H9 (cell line): ENCODE data around the gene SERPINA5. TPM values are rescaled to one million over a fixed set of nuclear protein-coding genes. Genes with fewer than 3 reads are reported as not detected.

Experiments used
- DNase-seq: peaks from one replicate; pipeline ENCODE4 v3.0.0-alpha.2; 2017
- H2AFZ ChIP-seq: one replicate; pipeline ENCODE4 v1.6.1; 2013; ENCODE audit warnings: mild to moderate bottlenecking, low read length, control low read depth, moderate library complexity
- H2AK5ac ChIP-seq: 2 replicates; pipeline ENCODE4 v1.6.1; 2013; ENCODE audit warnings: low read length, control low read depth, mixed read lengths; ENCODE audit not compliant: insufficient read length
- H2BK120ac ChIP-seq: one replicate; pipeline ENCODE4 v1.6.1; 2013; ENCODE audit warnings: low read depth, mild to moderate bottlenecking, low read length, control low read depth, inconsistent platforms; ENCODE audit not compliant: poor library complexity, severe bottlenecking
- H2BK12ac ChIP-seq: 2 replicates; pipeline ENCODE4 v1.6.1; 2013; ENCODE audit warnings: low read length, control low read depth, mixed read lengths, low read depth; ENCODE audit not compliant: insufficient read length
- H2BK15ac ChIP-seq: 2 replicates; pipeline ENCODE4 v1.6.1; 2013; ENCODE audit warnings: low read depth, low read length, control low read depth
- H2BK20ac ChIP-seq: one replicate; pipeline ENCODE4 v1.6.1; 2013; ENCODE audit warnings: low read depth, mild to moderate bottlenecking, low read length, control low read depth, inconsistent platforms; ENCODE audit not compliant: poor library complexity, severe bottlenecking
- H2BK5ac ChIP-seq: 2 replicates; pipeline ENCODE4 v1.6.1; 2013; ENCODE audit warnings: low read length, control low read depth, mixed read lengths; ENCODE audit not compliant: insufficient read length
- H3K14ac ChIP-seq: 2 replicates; pipeline ENCODE4 v1.6.1; 2013; ENCODE audit warnings: low read length, control low read depth; ENCODE audit not compliant: insufficient read depth
- H3K18ac ChIP-seq: 2 replicates; pipeline ENCODE4 v1.6.1; 2013; ENCODE audit warnings: low read depth, mild to moderate bottlenecking, mixed read lengths, low read length, control low read depth; ENCODE audit not compliant: insufficient read length
- H3K23ac ChIP-seq: 2 replicates; pipeline ENCODE4 v1.6.1; 2013; ENCODE audit warnings: low read length, control low read depth, mixed read lengths, low read depth; ENCODE audit not compliant: insufficient read length
- H3K23me2 ChIP-seq: 2 replicates; pipeline ENCODE4 v1.6.1; 2013; ENCODE audit warnings: low read depth, mild to moderate bottlenecking, mixed read lengths, low read length, control low read depth; ENCODE audit not compliant: insufficient read length, poor library complexity, severe bottlenecking
- H3K27ac ChIP-seq: 2 replicates; pipeline ENCODE4 v1.5.1; 2013; ENCODE audit warnings: low read length, control low read depth, mixed read lengths, low read depth; ENCODE audit not compliant: insufficient read length
- H3K27me3 ChIP-seq: 2 replicates; pipeline ENCODE4 v1.6.1; 2013; ENCODE audit warnings: low read length, control low read depth, inconsistent platforms; ENCODE audit not compliant: insufficient read depth
- H3K4ac ChIP-seq: 2 replicates; pipeline ENCODE4 v1.6.1; 2013; ENCODE audit warnings: low read depth, mild to moderate bottlenecking, control low read depth, inconsistent platforms, low read length, moderate library complexity
- H3K4me1 ChIP-seq: 2 replicates; pipeline ENCODE4 v1.6.1; 2013; ENCODE audit warnings: low read length, control low read depth, inconsistent platforms; ENCODE audit not compliant: insufficient read depth
- H3K4me2 ChIP-seq: 2 replicates; pipeline ENCODE4 v1.6.1; 2013; ENCODE audit warnings: low read length, control low read depth, mixed read lengths; ENCODE audit not compliant: insufficient read length, insufficient read depth
- H3K56ac ChIP-seq: 2 replicates; pipeline ENCODE4 v1.6.1; 2013; ENCODE audit warnings: low read depth, mild to moderate bottlenecking, mixed read lengths, low read length, control low read depth; ENCODE audit not compliant: insufficient read length
- H3K79me1 ChIP-seq: 2 replicates; pipeline ENCODE4 v1.6.1; 2013; ENCODE audit warnings: low read depth, mild to moderate bottlenecking, moderate library complexity, low read length, control low read depth, inconsistent platforms; ENCODE audit not compliant: insufficient read depth, poor library complexity, severe bottlenecking
- H3K79me2 ChIP-seq: 2 replicates; pipeline ENCODE4 v1.6.1; 2013; ENCODE audit warnings: low read length, control low read depth, inconsistent platforms; ENCODE audit not compliant: insufficient read depth
- H3K9ac ChIP-seq: 2 replicates; pipeline ENCODE4 v1.6.1; 2013; ENCODE audit warnings: low read length, control low read depth, mixed read lengths; ENCODE audit not compliant: insufficient read length; ENCODE audit errors: extremely low read depth
- H3K9me3 ChIP-seq: one replicate; pipeline ENCODE4 v1.6.1; 2013; ENCODE audit warnings: low read depth, low read length, inconsistent platforms; ENCODE audit not compliant: control insufficient read depth
- H3T11ph ChIP-seq: one replicate; pipeline ENCODE4 v1.6.1; 2013; ENCODE audit warnings: mild to moderate bottlenecking, low read length, control low read depth, inconsistent platforms
- H4K20me1 ChIP-seq: one replicate; pipeline ENCODE4 v1.6.1; 2013; ENCODE audit not compliant: control insufficient read depth, insufficient read length, insufficient read depth
- H4K5ac ChIP-seq: 2 replicates; pipeline ENCODE4 v1.6.1; 2013; ENCODE audit warnings: low read depth, mild to moderate bottlenecking, mixed read lengths, low read length, control low read depth; ENCODE audit not compliant: insufficient read length
- H4K8ac ChIP-seq: replicated peaks from 2 replicates; pipeline ENCODE4 v1.6.1; 2013; ENCODE audit warnings: low read length, control low read depth, mixed read lengths, low read depth; ENCODE audit not compliant: insufficient read length
- H4K91ac ChIP-seq: 2 replicates; pipeline ENCODE4 v1.6.1; 2013; ENCODE audit warnings: low read depth, mild to moderate bottlenecking, moderate library complexity, mixed read lengths, low read length, control low read depth; ENCODE audit not compliant: insufficient read length
- H3K27ac Mint-ChIP-seq, 3 experiments: 2 replicates in 2 of 3; 3 replicates in 1 of 3; pipeline ENCODE4 v1.8.0; 2020 to 2021; ENCODE audit warnings: mixed read lengths in 3 of 3, mild to moderate bottlenecking in 1 of 3, moderate library complexity in 1 of 3
- H3K27me3 Mint-ChIP-seq: 2 replicates; pipeline ENCODE4 v1.8.0; 2021; ENCODE audit warnings: low read depth, mild to moderate bottlenecking, moderate library complexity, mixed read lengths
- H3K36me3 Mint-ChIP-seq, 3 experiments: 2 replicates in 2 of 3; 3 replicates in 1 of 3; pipeline ENCODE4 v1.8.0; 2020 to 2021; ENCODE audit warnings: low read depth in 3 of 3, mixed read lengths in 3 of 3; ENCODE audit not compliant: insufficient read depth in 1 of 3
- H3K4me1 Mint-ChIP-seq, 2 experiments: 2 replicates each; pipeline ENCODE4 v1.8.0; 2020; ENCODE audit warnings: mixed read lengths in 2 of 2
- H3K4me3 Mint-ChIP-seq, 2 experiments: 2 replicates in 1 of 2; 3 replicates in 1 of 2; pipeline ENCODE4 v1.8.0; 2020 to 2021; ENCODE audit warnings: mild to moderate bottlenecking in 2 of 2, mixed read lengths in 2 of 2, moderate library complexity in 1 of 2
- H3K9me3 Mint-ChIP-seq, 2 experiments: 2 replicates in 1 of 2; 3 replicates in 1 of 2; pipeline ENCODE4 v1.8.0; 2020; ENCODE audit warnings: mild to moderate bottlenecking in 2 of 2, mixed read lengths in 2 of 2, moderate library complexity in 1 of 2
- CTCF ChIP-seq: fragments of 200-600 bp; sonication (generic); conservative IDR thresholded peaks from 3 replicates; pipeline ENCODE4 v1.8.0; 2021; ENCODE audit warnings: antibody characterized with exemption, mild to moderate bottlenecking
- WGBS: extraction: QIAGEN DNeasy Blood & Tissue Kit; methylation state at CpG from one replicate; pipeline ENCODE4 v1.1.7; 2013; ENCODE audit warnings: missing lambda C conversion rate, low lambda C conversion rate, mixed read lengths; ENCODE audit not compliant: insufficient read length; ENCODE audit errors: extremely low coverage; 5-methylcytosine and 5-hydroxymethylcytosine counted together
- total RNA-seq: library from RNA; stranded (reverse); gene quantifications from 2 replicates; pipeline ENCODE4 v1.2.1, GENCODE V29; 2021

SERPINA5 gene
- total RNA-seq, 1 experiment from 2014 or later: 1.1 TPM

DNA sequence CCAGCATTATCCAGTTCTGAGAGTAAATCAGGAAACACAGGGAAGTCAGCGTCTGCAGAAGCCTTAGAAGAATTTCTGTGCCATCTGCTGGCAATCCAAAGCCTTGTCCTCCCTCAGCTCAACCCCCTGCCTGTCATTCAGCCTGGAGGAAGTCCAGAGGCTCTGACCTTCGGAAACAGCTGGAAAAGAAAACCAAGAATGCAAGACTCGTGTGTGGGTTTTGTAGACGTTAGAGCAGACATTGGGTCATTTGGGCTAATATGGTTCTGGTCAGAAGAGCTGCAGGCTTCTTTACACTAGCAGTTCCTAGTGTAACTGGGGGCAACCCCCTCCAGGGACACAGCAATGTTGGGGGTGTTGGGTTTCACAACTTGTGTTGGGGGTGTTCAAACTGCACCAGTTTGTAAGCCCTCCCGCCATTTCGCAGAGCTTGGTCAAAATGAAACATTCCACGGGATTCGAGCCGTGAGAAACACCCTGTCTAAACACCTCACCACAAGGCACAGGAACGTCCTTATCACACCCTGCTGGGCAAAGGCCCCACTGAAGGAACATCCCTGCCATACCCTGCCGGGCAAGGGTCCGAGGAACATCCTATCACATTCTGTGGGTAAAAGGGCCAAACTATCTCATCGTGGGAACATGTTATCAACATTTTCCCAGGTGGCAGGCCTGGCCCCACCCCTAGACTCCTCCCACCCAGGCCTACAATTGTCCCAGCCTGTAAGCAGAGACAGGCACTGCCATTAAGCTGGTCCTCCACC is 41.0 kb upstream of the SERPINA5 start:
- H3K27me3 Mint-ChIP-seq: no peaks in the 10 kb centered on the region; the same call in 1 of the 2 replicates
- H3K4me3 Mint-ChIP-seq: no peak overlapping the region
- Histone ChIP-seq H3K27me3 (no peaks in the 10 kb centered on the region), H3T11ph (no peak overlapping the region), H4K8ac (no peak overlapping the region), H3K9ac (no peak overlapping the region), H2AK5ac (no peak overlapping the region), H3K23me2 (no peaks in the 10 kb centered on the region), H2AFZ (no peak overlapping the region), H2BK12ac (no peak overlapping the region), H4K91ac (no peak overlapping the region), H3K14ac (no peak overlapping the region), H4K5ac (no peak overlapping the region), H3K23ac (no peak overlapping the region), H3K27ac (no peak overlapping the region), H3K4ac (no peak overlapping the region), H2BK20ac (no peak overlapping the region), H3K9me3 (no peaks in the 10 kb centered on the region), H3K79me1 (no peaks in the 10 kb centered on the region), H4K20me1 (no peaks in the 10 kb centered on the region), H3K4me1 (peaks cover 1% of the 10 kb centered on the region; the same call in 1 of the 2 replicates), H3K4me2 (no peak overlapping the region), H2BK120ac (no peak overlapping the region), H2BK15ac (no peak overlapping the region), H3K18ac (no peak overlapping the region), H3K56ac (no peak overlapping the region), H2BK5ac (no peak overlapping the region), H3K79me2 (no peaks in the 10 kb centered on the region)
- TF ChIP-seq CTCF: no peak
- no peak for DNase-seq
- peaks cover 19 to 27% of the 10 kb centered on the region in 2 experiments for H3K4me1 Mint-ChIP-seq
- H3K27ac Mint-ChIP-seq: no peak overlapping the region
- H3K9me3 Mint-ChIP-seq: no peaks in the 10 kb centered on the region
- no peaks in the 10 kb centered on the region for H3K36me3 Mint-ChIP-seq
- no CpG with 5 or more reads among the region's 13 CpGs for WGBS
